ENCODE results near the gene DGKQ. TPM values are rescaled to one million over a fixed set of nuclear protein-coding genes. Genes with fewer than 3 reads are reported as not detected.

Gene DGKQ
- total and polyA plus RNA-seq, 2 donors (not counting 3 experiments of a cell fraction or from before 2014, with no cell fraction given): 15.8 to 20.2 TPM

GRCh38 chr4:932713-933070 lies 40.7 kb downstream of the DGKQ start:
- BruUV-seq (replicated peaks): TSS peak; percentile 90

More at GRCh38 chr4:932713-933070, 40.7 kb downstream of the DGKQ start:
- peaks cover 0 to 2% of the 10 kb centered on the region in 2 experiments for H3K36me3 ChIP-seq (ENCODE audit: control insufficient read depth in 2 of 2, extremely low read depth in 1 of 2, insufficient read depth in 2 of 2, low read length in 2 of 2)
- no peaks in the 10 kb centered on the region for H4K20me1 ChIP-seq (replicated peaks; ENCODE audit: control insufficient read depth, extremely low read depth, insufficient read depth, low read length)
- intact Hi-C loops (cut with micrococcal nuclease): loop anchor here (1.0 to 2.0 kb wide), 4 partner anchors 41 to 150 kb away; partner anchors contain the start of genes DGKQ and IDUA
- H3K4me2 ChIP-seq (ENCODE audit: insufficient read depth, low read length): peak overlapping the region; percentile 91
- ChIA-PET CTCF (interaction anchor here (0.9 to 2.9 kb wide), 6 partner anchors 11 to 190 kb away, joined by 3 to 15 read pairs (median 4); partner anchors contain the start of gene IDUA), POLR2A (interaction anchor here (0.9 kb wide), 1 partner anchor 11 kb away, joined by 3 read pairs; no protein-coding TSS in a partner anchor)
- peaks cover 9% of the 10 kb centered on the region for H3K4me1 ChIP-seq (ENCODE audit: control insufficient read depth, extremely low read depth, insufficient read depth, low read length)
- DNase-seq (ENCODE audit: low read depth, low spot score): no peak
- no peaks in the 10 kb centered on the region for H3K27me3 ChIP-seq (ENCODE audit: control insufficient read depth in 2 of 2, insufficient read depth in 2 of 2, low read length in 2 of 2)
- peaks cover 39% of the 10 kb centered on the region for H3K79me2 ChIP-seq (ENCODE audit: control insufficient read depth, insufficient read depth, low read length)
- H3K9me3 ChIP-seq (replicated peaks; ENCODE audit: control insufficient read depth, insufficient read depth, low read length): no peaks in the 10 kb centered on the region
- H2AFZ ChIP-seq (ENCODE audit: low read depth, low read length): peak overlapping the region; percentile 93
- FAIRE-seq: no peak
- peak overlapping the region; percentile 71 for H3K27ac ChIP-seq (ENCODE audit: insufficient read depth, low read depth, low read length)
- H3K9me1 ChIP-seq (replicated peaks; ENCODE audit: control insufficient read depth, extremely low read depth, insufficient read depth, low read length): no peaks in the 10 kb centered on the region
- peak overlapping the region; percentile 71 to 83 (median 82) for H3K4me3 ChIP-seq (replicated peaks in 1 of 3; ENCODE audit: insufficient read depth in 1 of 3, low read depth in 1 of 3, low read length in 3 of 3)
- H3K9ac ChIP-seq (replicated peaks; ENCODE audit: extremely low read depth, insufficient read depth, low read length): peak overlapping the region; percentile 82
- TF ChIP-seq FOS (IDR thresholded peaks at IDR 0.05; ENCODE audit: borderline replicate concordance, insufficient read depth, low read length): no peak
- TF ChIP-seq MYC (IDR thresholded peaks at IDR 0.05; ENCODE audit: low read depth, low read length): no peak
- no peak for TF ChIP-seq MAX (IDR thresholded peaks at IDR 0.05; ENCODE audit: insufficient read depth, insufficient read length)
- no peak for TF ChIP-seq POLR2AphosphoS5 (IDR thresholded peaks at IDR 0.05; ENCODE audit: insufficient read depth, low read depth, low read length)
- TF ChIP-seq CTCF (IDR thresholded peaks at IDR 0.05; ENCODE audit: extremely low read depth in 1 of 2, insufficient read depth in 1 of 2, low read depth in 1 of 2, low read length in 2 of 2): no peak
- no peak for TF ChIP-seq POLR2A (IDR thresholded peaks at IDR 0.05; ENCODE audit: low read depth, low read length)
- no peak for TF ChIP-seq JUN (IDR thresholded peaks at IDR 0.05; ENCODE audit: borderline replicate concordance, insufficient read depth, insufficient read length, low read depth)
- no peak for TF ChIP-seq EZH2 (IDR thresholded peaks at IDR 0.05; ENCODE audit: borderline replicate concordance, low read depth, low read length, severe bottlenecking)
- no peak for TF ChIP-seq GATA2 (IDR thresholded peaks at IDR 0.05; ENCODE audit: insufficient read depth, insufficient read length, low read depth, low read length)
- dilution Hi-C loops (cut with MboI; ENCODE audit: extremely low pct_ligation_motif_present, low sequenced_read_pairs): no loop called here

Measured in endothelial cell of umbilical vein (primary cell).